HepG2 (cell line): ENCODE data around the gene EPC2. TPM values are rescaled to one million over a fixed set of nuclear protein-coding genes. Genes with fewer than 3 reads are reported as not detected.
A peak's percentile ranks its signal among the peaks of the same experiment; 100 is the strongest.

Source experiments
- ATAC-seq: fragments of 200-7000 bp; cut with Tn5 transposase; 3 replicates; pipeline ENCODE4 v1.9.1; 2020; ENCODE audit warnings: mild to moderate bottlenecking, moderate library complexity
- BruUV-seq: library from RNA; stranded (reverse); fragments of 400-500 nt; replicated peaks from 2 replicates; lab custom pipeline; 2021; lab: Mats Ljungman, UMichigan
- CTCF ChIA-PET: fragments of 300-600 bp; formaldehyde crosslinking; extraction: SDS; loops from one replicate; lab custom pipeline; 2021; ENCODE audit warnings: low total read pairs, inconsistent platforms, low intra/inter-chr PET ratio; lab: Yijun Ruan, JAX
- POLR2A ChIA-PET: fragments of 350-600 bp; sonication (Branson Sonifier 250); formaldehyde crosslinking; loops from one replicate; lab custom pipeline; 2020; ENCODE audit warnings: antibody characterized with exemption, inconsistent platforms; lab: Yijun Ruan, JAX
- DNase-seq: peaks from one replicate; pipeline ENCODE4 v3.0.0-alpha.2; 2015; ENCODE audit warnings: low spot score
- FAIRE-seq: peaks from 3 replicates; lab custom pipeline; 2011; peaks lifted over from hg19 to GRCh38; lab: Jason Lieb, UNC
- H2AFZ ChIP-seq: one replicate; pipeline ENCODE4 v1.6.1; 2011; ENCODE audit warnings: low read length, inconsistent platforms
- H3K27ac ChIP-seq: fragments of 300-600 bp; 3 replicates; pipeline ENCODE4 v1.8.0; 2011; ENCODE audit warnings: mixed run types, mild to moderate bottlenecking, mixed read lengths, low read length, inconsistent platforms; ENCODE audit not compliant: insufficient read depth; ENCODE audit errors: extremely low read length
- H3K27me3 ChIP-seq, 2 experiments: fragments of 200-600 bp in 1 of 2; 2 replicates in 1 of 2; 3 replicates in 1 of 2; pipeline versions ENCODE4 v1.6.0 to v1.8.0; 2011; ENCODE audit warnings: low read length in 2 of 2, mild to moderate bottlenecking in 2 of 2, moderate library complexity in 2 of 2, inconsistent platforms in 1 of 2; ENCODE audit not compliant: insufficient read depth in 2 of 2, control insufficient read depth in 1 of 2
- H3K36me3 ChIP-seq, 2 experiments: fragments of 200-600 bp in 1 of 2; replicated peaks in 1 of 2; 2 replicates in 1 of 2; 3 replicates in 1 of 2; pipeline versions ENCODE4 v1.5.1 to v1.8.0; 2011; ENCODE audit warnings: low read length in 2 of 2, inconsistent platforms in 1 of 2; ENCODE audit not compliant: insufficient read depth in 2 of 2, control insufficient read depth in 1 of 2
- H3K4me1 ChIP-seq: 2 replicates; pipeline ENCODE4 v1.5.1; 2012; ENCODE audit warnings: low read length, inconsistent platforms; ENCODE audit not compliant: insufficient read depth
- H3K4me2 ChIP-seq: 2 replicates; pipeline ENCODE4 v1.6.0; 2011; ENCODE audit warnings: low read depth, low read length, inconsistent platforms
- H3K4me3 ChIP-seq, 3 experiments: fragments of 200-600 bp in 1 of 3; sonication (generic), shearing (Covaris generic) in 1 of 3; replicated peaks in 1 of 3; 2 replicates each; pipeline ENCODE4 v1.5.1; 2011 to 2016; ENCODE audit warnings: low read length in 3 of 3, inconsistent platforms in 2 of 3, low read depth in 2 of 3, mild to moderate bottlenecking in 2 of 3, control low read depth in 1 of 3, mixed read lengths in 1 of 3; ENCODE audit not compliant: insufficient read depth in 1 of 3
- H3K79me2 ChIP-seq: one replicate; pipeline ENCODE4 v1.6.1; 2011; ENCODE audit warnings: low read length, inconsistent platforms; ENCODE audit not compliant: insufficient read depth
- H3K9ac ChIP-seq: 2 replicates; pipeline ENCODE4 v1.6.0; 2011; ENCODE audit warnings: mild to moderate bottlenecking, low read depth, low read length, inconsistent platforms; ENCODE audit not compliant: insufficient read depth
- H3K9me3 ChIP-seq: 2 replicates; pipeline ENCODE4 v1.5.1; 2012; ENCODE audit warnings: mild to moderate bottlenecking, low read length
- H4K20me1 ChIP-seq: 2 replicates; pipeline ENCODE4 v1.6.0; 2011; ENCODE audit warnings: inconsistent platforms, mild to moderate bottlenecking, low read length, moderate library complexity; ENCODE audit not compliant: insufficient read depth
- ATF2 ChIP-seq: sonication (generic); formaldehyde crosslinking; IDR thresholded peaks from 2 replicates; pipeline ENCODE4 v1.4.0; 2020; ENCODE audit warnings: missing genetic modification reagents
- BHLHE40 ChIP-seq: IDR thresholded peaks from 2 replicates; pipeline ENCODE4 v1.6.1; 2011; ENCODE audit warnings: low read length, improper control_type of control experiment
- CCDC6 ChIP-seq: sonication (generic); formaldehyde crosslinking; IDR thresholded peaks from 2 replicates; pipeline ENCODE4 v1.8.1; 2022; ENCODE audit warnings: mild to moderate bottlenecking, missing genetic modification reagents, moderate library complexity
- FIP1L1 ChIP-seq: fragments of 200-400 bp; formaldehyde crosslinking; IDR thresholded peaks from 2 replicates; pipeline ENCODE4 v1.6.1; 2018; ENCODE audit warnings: low read depth, mild to moderate bottlenecking, low read length, moderate library complexity, borderline replicate concordance; ENCODE audit not compliant: insufficient read depth
- GMEB1 ChIP-seq: sonication (generic); formaldehyde crosslinking; IDR thresholded peaks from 2 replicates; pipeline ENCODE4 v1.5.1; 2020; ENCODE audit warnings: missing genetic modification reagents, mild to moderate bottlenecking, borderline replicate concordance
- JUND ChIP-seq: sonication (generic); formaldehyde crosslinking; IDR thresholded peaks from 2 replicates; pipeline ENCODE4 v1.8.0; 2022; ENCODE audit warnings: mild to moderate bottlenecking, missing genetic modification reagents
- NFKBIZ ChIP-seq: IDR thresholded peaks from 2 replicates; pipeline ENCODE4 v1.6.1; 2018; ENCODE audit warnings: missing genetic modification reagents, missing compliant biosample characterization
- SIX1 ChIP-seq: sonication (generic); formaldehyde crosslinking; IDR thresholded peaks from 2 replicates; pipeline ENCODE4 v1.4.0; 2020; ENCODE audit warnings: missing genetic modification reagents, borderline replicate concordance
- ZHX1 ChIP-seq: sonication (generic); formaldehyde crosslinking; IDR thresholded peaks from 2 replicates; pipeline ENCODE4 v1.8.1; 2022; ENCODE audit warnings: low read depth, mild to moderate bottlenecking, missing genetic modification reagents
- ZNF460 ChIP-seq: sonication (generic); formaldehyde crosslinking; IDR thresholded peaks from 2 replicates; pipeline ENCODE4 v1.5.1; 2020; ENCODE audit warnings: missing genetic modification reagents, mild to moderate bottlenecking, borderline replicate concordance
- ZNF790 ChIP-seq: sonication (generic); formaldehyde crosslinking; IDR thresholded peaks from 2 replicates; pipeline ENCODE4 v1.8.0; 2022; ENCODE audit warnings: missing genetic modification reagents, mild to moderate bottlenecking, borderline replicate concordance
- WGBS: methylation state at CpG from one replicate; pipeline ENCODE4 v1.1.6; 2017; ENCODE audit warnings: low lambda C conversion rate; 5-methylcytosine and 5-hydroxymethylcytosine counted together
- in situ Hi-C: cut with HindIII; loops from 2 replicates; pipeline ENCODE4 v1.10.0; 2017; ENCODE audit warnings: low pct_unique_long_range_greater_than_20kb; ENCODE audit not compliant: extremely low pct_ligation_motif_present
- intact Hi-C: fragments of 100-400 bp; cut with micrococcal nuclease; formaldehyde crosslinking; loops from one replicate; pipeline ENCODE4 v1.10.0; 2022; ENCODE audit not compliant: unreplicated experiment
- polyA plus RNA-seq, 8 experiments: library from polyadenylated mRNA; depleted of rRNA in 3 of 8; stranded (reverse) in 7 of 8; unstranded in 1 of 8; fragments of >200 nt; fragmentation: Illumina TruSeq in 4 of 8; extraction: Trizol in 4 of 8; gene quantifications; 2 replicates each; pipeline versions ENCODE4 v1.2.1 to v1.2.3, GENCODE V29; 2011 to 2016; ENCODE audit warnings: low read depth in 4 of 8, missing spikeins in 1 of 8, mixed read lengths in 1 of 8; ENCODE audit not compliant: insufficient read depth in 1 of 8
- total RNA-seq, 5 experiments: library from RNA; depleted of rRNA; stranded (reverse); fragments of >200 nt; fragmentation: Illumina TruSeq; extraction: Trizol; gene quantifications; 2 replicates each; pipeline ENCODE4 v1.2.3, GENCODE V29; 2016; ENCODE audit warnings: low read depth in 1 of 5

The EPC2 gene
- total and polyA plus RNA-seq, 2 of the 13 experiments (the other 11 are each of a cell fraction or from before 2014, with no cell fraction given) = 20.5 to 22.0 TPM

- Histone ChIP-seq H3K4me3 (no peak overlapping the region), H3K9me3 (no peaks in the 10 kb centered on the region), H4K20me1 (no peaks in the 10 kb centered on the region), H2AFZ (no peak overlapping the region)
- POLR2A ChIA-PET = no interaction called here
- BruUV-seq = no TSS peak
- ATAC-seq = peak; percentile 32; the same call in 1 of the 3 replicates
- no peak for DNase-seq
- no peak for FAIRE-seq
- TF ChIP-seq JUND (CRISPR knock-in tag) (no peak), SIX1 (CRISPR knock-in tag) (peak; percentile 39; the same call in 1 of the 2 replicates)
- TF ChIP-seq, all 625 proteins: peak for 1
- CTCF ChIA-PET = no interaction called here
- H3K36me3 ChIP-seq = no peaks in the 10 kb centered on the region
- no peak overlapping the region for H3K4me2 ChIP-seq
- intact Hi-C loops = no loop called here
- H3K27me3 ChIP-seq = peaks cover 0 to 8% of the 10 kb centered on the region in 2 experiments; a peak in 1 of 5 replicates
- no peak overlapping the region for H3K9ac ChIP-seq
- no peaks in the 10 kb centered on the region for H3K79me2 ChIP-seq
- H3K27ac ChIP-seq = no peak overlapping the region
- in situ Hi-C loops = no loop called here
- H3K4me1 ChIP-seq = peaks cover 14% of the 10 kb centered on the region; the same call in 1 of the 2 replicates
Measured at GRCh38 chr2:148614014-148614321, 30.6 kb upstream of the EPC2 start.

- POLR2A ChIA-PET = no interaction called here
- TF ChIP-seq CCDC6 = no peak
- TF ChIP-seq FIP1L1 = no peak
- no peak for TF ChIP-seq BHLHE40
- no peak for TF ChIP-seq NFKBIZ (CRISPR knock-in tag)
- no peak for TF ChIP-seq ATF2 (CRISPR knock-in tag)
- TF ChIP-seq ZNF460 (CRISPR knock-in tag) = no peak
- TF ChIP-seq ZNF790 (CRISPR knock-in tag) = no peak
- no peak for TF ChIP-seq GMEB1 (CRISPR knock-in tag)
- TF ChIP-seq ZHX1 (CRISPR knock-in tag) = no peak
Measured at GRCh38 chr2:148614322-148615049, 30.1 kb upstream of the EPC2 start.

More at GRCh38 chr2:148614322-148615049, 30.1 kb upstream of the EPC2 start:
- Histone ChIP-seq H3K27me3 (0 out of 5 replicates have a peak, but pooled peaks cover 0 to 11% of the 10 kb centered on the region in 2 experiments), H3K9ac (no peak overlapping the region), H3K4me2 (no peak overlapping the region), H3K27ac (no peak overlapping the region), H4K20me1 (no peaks in the 10 kb centered on the region), H3K36me3 (no peaks in the 10 kb centered on the region), H3K4me1 (peaks cover 14% of the 10 kb centered on the region; the same call in 1 of the 2 replicates), H2AFZ (no peak overlapping the region), H3K79me2 (no peaks in the 10 kb centered on the region), H3K4me3 (no peak overlapping the region), H3K9me3 (no peaks in the 10 kb centered on the region)
- in situ Hi-C loops (no loop called here), intact Hi-C loops (no loop called here)
- WGBS = 36% methylated on average over 6 of the region's 6 CpGs
- CTCF ChIA-PET = no interaction called here
- no TSS peak for BruUV-seq
- DNase-seq = no peak
- FAIRE-seq = no peak
- no peak for ATAC-seq
